ENCODE results near the gene SH3TC1. TPM values are rescaled to one million over a fixed set of nuclear protein-coding genes. Genes with fewer than 3 reads are reported as not detected.

Gene SH3TC1
- total and polyA plus RNA-seq, 2 of the 8 experiments (the other 6 are each of a cell fraction or from before 2014, with no cell fraction given), result 0.15 TPM; not detected in 1

DNA sequence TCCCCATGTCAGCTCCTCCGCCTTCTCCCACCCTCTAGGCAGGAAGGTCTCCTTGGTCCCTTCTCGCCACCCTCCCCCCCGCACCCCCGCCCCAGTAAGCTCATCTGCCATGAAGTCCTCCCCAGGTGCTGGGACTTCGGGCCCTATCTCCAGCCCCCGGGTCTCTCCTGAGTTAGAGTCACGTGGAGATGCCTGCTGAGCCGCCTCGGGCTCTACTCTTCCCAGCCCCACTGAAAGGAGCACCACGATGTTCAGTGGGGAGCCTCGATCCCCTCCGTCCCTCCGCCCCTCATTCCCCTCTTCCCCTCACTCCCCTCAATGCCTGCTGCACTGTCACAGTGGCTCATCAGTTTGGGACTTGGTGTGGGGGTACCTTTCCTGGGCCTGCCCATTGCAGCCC lies 74.4 kb downstream of the SH3TC1 start:
- no peaks in the 10 kb centered on the region for H3K9me3 ChIP-seq (ENCODE audit: insufficient read depth in 2 of 2, low read depth in 1 of 2, low read length in 1 of 2)
- WGBS, 2 experiments (ENCODE audit: extremely low coverage in 1 of 2, insufficient coverage in 1 of 2, insufficient read length in 1 of 2, insufficient replicate concordance in 2 of 2, low coverage in 1 of 2, low lambda C conversion rate in 2 of 2, missing lambda C conversion rate in 1 of 2), result 80% methylated on average over 10 of the region's 13 CpGs; no CpG with 5 or more reads in 1 of the 2 experiments
- H3K36me3 ChIP-seq (ENCODE audit: control insufficient read depth in 2 of 4, insufficient read depth in 4 of 4, low read length in 3 of 4), result no peaks in the 10 kb centered on the region
- H4K5ac ChIP-seq (ENCODE audit: insufficient read length, low read depth, low read length), result no peak overlapping the region
- H2BK20ac ChIP-seq (ENCODE audit: low read length), result no peak overlapping the region
- H4K8ac ChIP-seq (ENCODE audit: extremely low read depth, insufficient read depth, low read length), result no peak overlapping the region
- H2BK12ac ChIP-seq (ENCODE audit: low read depth, low read length), result no peak overlapping the region
- no peak overlapping the region for H2AFZ ChIP-seq (ENCODE audit: low read length)
- H3K56ac ChIP-seq (replicated peaks; ENCODE audit: insufficient read length, low read depth, low read length), result no peak overlapping the region
- H3K23me2 ChIP-seq (ENCODE audit: low read depth, low read length), result peaks cover 4% of the 10 kb centered on the region; the same call in 1 of the 2 replicates
- peaks cover 7 to 28% (median 20%) of the 10 kb centered on the region in 4 experiments; a peak in 6 of 7 replicates for H3K27me3 ChIP-seq (replicated peaks in 1 of 4; ENCODE audit: control insufficient read depth in 3 of 4, extremely low read depth in 1 of 4, insufficient read depth in 3 of 4, low read length in 3 of 4)
- ChIA-PET POLR2A (ENCODE audit: partially characterized antibody) (no interaction called here), CTCF (ENCODE audit: partially characterized antibody) (interaction anchor here (1.1 to 1.8 kb wide), 2 partner anchors 31 to 134 kb away, joined by 3 to 6 read pairs; no protein-coding TSS in a partner anchor)
- H3K27ac ChIP-seq (ENCODE audit: low read depth, low read length), result no peak overlapping the region
- no peak overlapping the region for H3K23ac ChIP-seq (ENCODE audit: insufficient read length)
- H2AK5ac ChIP-seq (ENCODE audit: low read depth, low read length), result no peak overlapping the region
- H2BK5ac ChIP-seq (ENCODE audit: low read depth, low read length), result no peak overlapping the region
- H4K91ac ChIP-seq (replicated peaks; ENCODE audit: insufficient read length, low read length), result no peak overlapping the region
- no peak overlapping the region for H3K4me3 ChIP-seq (ENCODE audit: extremely low read depth in 1 of 4, insufficient read depth in 2 of 4, low read depth in 3 of 4, low read length in 4 of 4)
- peaks cover 0 to 1% of the 10 kb centered on the region in 2 experiments for H4K20me1 ChIP-seq (replicated peaks in 1 of 2; ENCODE audit: control insufficient read depth in 1 of 2, insufficient read depth in 2 of 2, low read length in 2 of 2)
- no peak overlapping the region for H2BK120ac ChIP-seq (replicated peaks; ENCODE audit: low read depth, low read length)
- FAIRE-seq (no peak), DNase-seq (ENCODE audit: low read depth in 1 of 2, low spot score in 2 of 2) (no peak)
- H3K79me2 ChIP-seq (ENCODE audit: control insufficient read depth in 1 of 2, insufficient read depth in 2 of 2, low read length in 2 of 2), result no peaks in the 10 kb centered on the region
- no peak overlapping the region for H3K14ac ChIP-seq (ENCODE audit: insufficient read length)
- no peak overlapping the region for H3K4me2 ChIP-seq (ENCODE audit: insufficient read depth in 1 of 2, low read depth in 2 of 2, low read length in 2 of 2)
- peaks cover 0 to 2% (median 0%) of the 10 kb centered on the region in 4 experiments; a peak in 3 of 7 replicates for H3K4me1 ChIP-seq (replicated peaks in 1 of 4; ENCODE audit: control insufficient read depth in 3 of 4, insufficient read depth in 4 of 4, low read length in 3 of 4)
- H3K4ac ChIP-seq (replicated peaks; ENCODE audit: insufficient read length, low read depth, low read length), result no peak overlapping the region
- no peak overlapping the region for H3K9ac ChIP-seq (replicated peaks in 1 of 4; ENCODE audit: extremely low read depth in 1 of 4, low read depth in 3 of 4, low read length in 3 of 4)
- H3K79me1 ChIP-seq (ENCODE audit: low read depth, low read length), result no peaks in the 10 kb centered on the region
- H2BK15ac ChIP-seq (ENCODE audit: low read length), result no peak overlapping the region
- no peak overlapping the region for H3K18ac ChIP-seq (ENCODE audit: extremely low read depth, low read length)
- TF ChIP-seq TEAD4 (IDR thresholded peaks at IDR 0.05; ENCODE audit: low read depth, low read length) (no peak), SRF (IDR thresholded peaks at IDR 0.05; ENCODE audit: low read depth, low read length) (no peak), KDM5A (IDR thresholded peaks at IDR 0.05; ENCODE audit: low read length) (no peak), GTF2F1 (IDR thresholded peaks at IDR 0.05; ENCODE audit: borderline replicate concordance, low read depth, low read length) (no peak), EGR1 (IDR thresholded peaks at IDR 0.05; ENCODE audit: borderline replicate concordance, low read depth, low read length) (no peak), YY1 (IDR thresholded peaks at IDR 0.05; ENCODE audit: low read depth, low read length) (no peak), POU5F1 (IDR thresholded peaks at IDR 0.05; ENCODE audit: low read depth, low read length) (no peak), EP300 (IDR thresholded peaks at IDR 0.05; ENCODE audit: borderline replicate concordance in 1 of 2, low read depth in 2 of 2, low read length in 2 of 2) (no peak), CBX8 (IDR thresholded peaks at IDR 0.05; ENCODE audit: borderline replicate concordance, low read depth, low read length) (no peak), RBBP5 (IDR thresholded peaks at IDR 0.05; ENCODE audit: borderline replicate concordance, low read depth, low read length) (no peak), MAFK (IDR thresholded peaks at IDR 0.05; ENCODE audit: low read depth, low read length) (no peak)
- TF ChIP-seq, protein P1, sequence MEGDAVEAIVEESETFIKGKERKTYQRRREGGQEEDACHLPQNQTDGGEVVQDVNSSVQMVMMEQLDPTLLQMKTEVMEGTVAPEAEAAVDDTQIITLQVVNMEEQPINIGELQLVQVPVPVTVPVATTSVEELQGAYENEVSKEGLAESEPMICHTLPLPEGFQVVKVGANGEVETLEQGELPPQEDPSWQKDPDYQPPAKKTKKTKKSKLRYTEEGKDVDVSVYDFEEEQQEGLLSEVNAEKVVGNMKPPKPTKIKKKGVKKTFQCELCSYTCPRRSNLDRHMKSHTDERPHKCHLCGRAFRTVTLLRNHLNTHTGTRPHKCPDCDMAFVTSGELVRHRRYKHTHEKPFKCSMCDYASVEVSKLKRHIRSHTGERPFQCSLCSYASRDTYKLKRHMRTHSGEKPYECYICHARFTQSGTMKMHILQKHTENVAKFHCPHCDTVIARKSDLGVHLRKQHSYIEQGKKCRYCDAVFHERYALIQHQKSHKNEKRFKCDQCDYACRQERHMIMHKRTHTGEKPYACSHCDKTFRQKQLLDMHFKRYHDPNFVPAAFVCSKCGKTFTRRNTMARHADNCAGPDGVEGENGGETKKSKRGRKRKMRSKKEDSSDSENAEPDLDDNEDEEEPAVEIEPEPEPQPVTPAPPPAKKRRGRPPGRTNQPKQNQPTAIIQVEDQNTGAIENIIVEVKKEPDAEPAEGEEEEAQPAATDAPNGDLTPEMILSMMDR (IDR thresholded peaks at IDR 0.05; ENCODE audit: control extremely low read depth in 1 of 3, insufficient read depth in 1 of 3, low read depth in 1 of 3, low read length in 3 of 3), result no peak
